ENCODE results near the gene KCNMA1. TPM values are rescaled to one million over a fixed set of nuclear protein-coding genes. Genes with fewer than 3 reads are reported as not detected.

Gene KCNMA1
- total and polyA plus RNA-seq, 8 donors = 0.92 to 155 (median 54.3) TPM

DNA sequence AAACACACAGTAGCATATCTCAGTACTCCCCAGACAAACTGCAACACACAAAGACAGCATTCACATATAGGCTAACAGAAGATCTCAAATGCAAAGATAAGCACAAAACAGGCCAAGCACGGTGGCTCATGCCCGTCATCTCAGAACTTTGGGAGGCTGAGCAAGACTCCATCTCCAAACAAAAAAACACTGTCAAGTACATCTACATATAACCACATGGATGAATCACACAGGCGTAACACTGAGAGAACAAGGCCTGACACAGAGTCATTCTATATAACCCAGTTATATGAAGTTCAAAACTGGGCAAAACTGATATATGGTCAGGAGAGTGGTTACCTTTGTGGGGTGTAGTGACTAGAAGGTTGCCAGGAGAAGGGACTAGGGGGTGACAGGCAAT lies 506.4 kb downstream of the KCNMA1 start:
- no peak for TF ChIP-seq EP300 (IDR thresholded peaks at IDR 0.05)
- TF ChIP-seq, protein P1, sequence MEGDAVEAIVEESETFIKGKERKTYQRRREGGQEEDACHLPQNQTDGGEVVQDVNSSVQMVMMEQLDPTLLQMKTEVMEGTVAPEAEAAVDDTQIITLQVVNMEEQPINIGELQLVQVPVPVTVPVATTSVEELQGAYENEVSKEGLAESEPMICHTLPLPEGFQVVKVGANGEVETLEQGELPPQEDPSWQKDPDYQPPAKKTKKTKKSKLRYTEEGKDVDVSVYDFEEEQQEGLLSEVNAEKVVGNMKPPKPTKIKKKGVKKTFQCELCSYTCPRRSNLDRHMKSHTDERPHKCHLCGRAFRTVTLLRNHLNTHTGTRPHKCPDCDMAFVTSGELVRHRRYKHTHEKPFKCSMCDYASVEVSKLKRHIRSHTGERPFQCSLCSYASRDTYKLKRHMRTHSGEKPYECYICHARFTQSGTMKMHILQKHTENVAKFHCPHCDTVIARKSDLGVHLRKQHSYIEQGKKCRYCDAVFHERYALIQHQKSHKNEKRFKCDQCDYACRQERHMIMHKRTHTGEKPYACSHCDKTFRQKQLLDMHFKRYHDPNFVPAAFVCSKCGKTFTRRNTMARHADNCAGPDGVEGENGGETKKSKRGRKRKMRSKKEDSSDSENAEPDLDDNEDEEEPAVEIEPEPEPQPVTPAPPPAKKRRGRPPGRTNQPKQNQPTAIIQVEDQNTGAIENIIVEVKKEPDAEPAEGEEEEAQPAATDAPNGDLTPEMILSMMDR (IDR thresholded peaks at IDR 0.05) = no peak
- no peak for TF ChIP-seq POLR2AphosphoS5 (IDR thresholded peaks at IDR 0.05)
- no peak for TF ChIP-seq POLR2A (IDR thresholded peaks at IDR 0.05)
- Histone ChIP-seq H3K4me3 (no peak overlapping the region), H3K9me3 (no peaks in the 10 kb centered on the region), H3K4me1 (no peaks in the 10 kb centered on the region), H3K27me3 (no peaks in the 10 kb centered on the region), H3K27ac (no peak overlapping the region), H3K36me3 (no peaks in the 10 kb centered on the region)
- WGBS, 5 donors = 76 to 91% (median 79%) methylated on average over 3 of the region's 3 CpGs
- DNase-seq = no peak
- intact Hi-C loops (cut with DNase I; ENCODE audit: low total_unique reads) = no loop called here

DNA sequence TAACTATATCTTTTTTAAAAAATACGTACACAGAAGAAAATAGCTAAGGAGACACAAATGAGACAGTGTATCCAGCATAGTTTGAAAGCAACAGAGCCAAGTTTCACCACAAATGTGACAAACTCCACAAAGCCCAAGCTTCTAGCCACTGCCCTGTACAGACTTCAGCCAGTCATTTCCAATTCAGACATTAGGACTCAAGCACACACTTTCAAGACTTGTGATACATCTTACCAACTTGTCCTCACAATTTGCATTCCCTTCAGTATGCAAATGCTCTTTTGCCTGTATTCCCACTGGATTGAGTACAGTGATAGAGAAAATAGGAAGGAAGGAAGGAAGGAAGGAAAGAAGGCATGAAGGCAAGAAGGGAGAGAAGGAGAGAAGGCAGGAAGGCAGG lies 510.4 kb downstream of the KCNMA1 start:
- 89 to 95% (median 92%) methylated on average over 1 of the region's 1 CpG for WGBS, 5 donors
- no peak overlapping the region for H3K27ac ChIP-seq

GRCh38 chr10:77125231-77125630 lies 512.4 kb downstream of the KCNMA1 start:
- DNase-seq = no peak

More for the DNA sequence above, 510.4 kb downstream of the KCNMA1 start:
- no peaks in the 10 kb centered on the region for H3K36me3 ChIP-seq
- H3K4me3 ChIP-seq = no peak overlapping the region
- H3K9me3 ChIP-seq = no peaks in the 10 kb centered on the region
- no peak for TF ChIP-seq POLR2AphosphoS5 (IDR thresholded peaks at IDR 0.05)
- no peak for TF ChIP-seq EP300 (IDR thresholded peaks at IDR 0.05)
- TF ChIP-seq, protein P1 (IDR thresholded peaks at IDR 0.05) = no peak
- peaks cover 0 to 11% (median 5%) of the 10 kb centered on the region in 4 donors for H3K4me1 ChIP-seq
- intact Hi-C loops (cut with DNase I; ENCODE audit: low total_unique reads) = no loop called here
- H3K27me3 ChIP-seq = no peaks in the 10 kb centered on the region
- DNase-seq = no peak

DNA sequence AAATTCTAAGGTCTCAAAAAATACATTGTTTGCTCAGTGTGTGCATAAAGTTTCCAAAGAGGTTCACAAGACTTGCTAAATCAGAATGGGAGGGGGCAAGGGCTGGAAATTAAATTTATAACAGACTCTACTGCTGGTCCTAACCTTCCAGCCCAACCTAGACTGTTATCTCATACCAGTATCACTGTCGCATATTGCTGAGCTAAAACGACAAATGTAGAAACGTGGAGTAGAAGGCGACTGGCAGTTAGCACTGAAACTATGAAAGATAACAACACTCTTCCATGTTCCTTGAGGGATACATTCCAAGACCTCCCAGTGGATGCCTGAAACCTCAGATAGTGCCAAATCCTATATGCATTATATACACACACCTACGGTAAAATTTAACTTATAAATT lies 514.3 kb downstream of the KCNMA1 start:
- Histone ChIP-seq H3K27ac (no peak overlapping the region), H3K27me3 (no peaks in the 10 kb centered on the region), H3K4me1 (peaks cover 0 to 17% (median 5%) of the 10 kb centered on the region in 4 donors), H3K4me3 (no peak overlapping the region), H3K9me3 (no peaks in the 10 kb centered on the region), H3K36me3 (no peaks in the 10 kb centered on the region)
- WGBS, 5 donors = 45 to 79% (median 70%) methylated on average over 5 of the region's 5 CpGs
- no peak for DNase-seq
- TF ChIP-seq POLR2A (IDR thresholded peaks at IDR 0.05) (no peak), POLR2AphosphoS5 (IDR thresholded peaks at IDR 0.05) (no peak), EP300 (IDR thresholded peaks at IDR 0.05) (no peak)
- TF ChIP-seq, protein P1 (IDR thresholded peaks at IDR 0.05) = no peak
- intact Hi-C loops (cut with DNase I; ENCODE audit: low total_unique reads) = no loop called here

More at GRCh38 chr10:77125231-77125630, 512.4 kb downstream of the KCNMA1 start:
- Histone ChIP-seq H3K27me3 (no peaks in the 10 kb centered on the region), H3K4me3 (no peak overlapping the region), H3K9me3 (no peaks in the 10 kb centered on the region), H3K27ac (no peak overlapping the region), H3K4me1 (peaks cover 0 to 11% (median 5%) of the 10 kb centered on the region in 4 donors), H3K36me3 (no peaks in the 10 kb centered on the region)
- TF ChIP-seq, protein P1 (IDR thresholded peaks at IDR 0.05) = no peak
- TF ChIP-seq POLR2AphosphoS5 (IDR thresholded peaks at IDR 0.05) (no peak), EP300 (IDR thresholded peaks at IDR 0.05) (no peak), POLR2A (IDR thresholded peaks at IDR 0.05) (no peak)
- whole genome bisulfite sequencing, 5 donors = 81 to 92% (median 87%) methylated on average over 4 of the region's 4 CpGs
- intact Hi-C loops (cut with DNase I; ENCODE audit: low total_unique reads) = no loop called here
